AG09309 (cell line): Measurements from ENCODE around the gene C3orf20.
A peak's percentile ranks its signal among the peaks of the same experiment; 100 is the strongest.

Experiments used
- DNase-seq: peaks from one replicate; pipeline ENCODE4 v3.0.0-alpha.2; 2010; ENCODE audit warnings: low read depth
- H3K4me3 ChIP-seq: 2 replicates; pipeline ENCODE4 v1.5.1; 2011; ENCODE audit warnings: mild to moderate bottlenecking, low read depth, low read length, moderate library complexity; ENCODE audit not compliant: control insufficient read depth
- CTCF ChIP-seq: IDR thresholded peaks from 2 replicates; pipeline ENCODE4 v1.5.1; 2011; ENCODE audit warnings: mild to moderate bottlenecking, low read depth, low read length, inconsistent platforms; ENCODE audit not compliant: insufficient read depth, control insufficient read depth; ENCODE audit errors: missing control alignments

C3orf20 gene

DNA sequence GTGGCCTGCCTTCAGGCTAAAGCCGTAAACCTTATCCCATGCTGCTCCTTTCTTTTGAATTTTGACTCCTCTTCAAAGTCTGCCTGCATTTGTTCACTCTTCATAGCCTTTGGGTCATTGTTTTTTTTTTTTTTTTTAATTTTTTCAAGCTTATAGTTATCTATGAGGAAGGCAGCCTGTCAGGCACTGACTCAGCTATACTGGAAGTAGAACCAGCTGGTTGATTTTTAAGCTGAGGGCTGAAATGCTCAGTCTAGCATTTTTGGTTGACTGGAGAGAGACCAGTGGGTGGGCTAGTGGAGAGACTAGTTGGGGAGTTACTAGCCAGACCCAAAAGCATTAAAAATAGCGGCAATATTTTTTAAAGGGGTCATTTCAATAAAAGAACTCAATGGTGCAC lies 44.1 kb downstream of the C3orf20 start:
- no peak for DNase-seq
- no peak for TF ChIP-seq CTCF

DNA sequence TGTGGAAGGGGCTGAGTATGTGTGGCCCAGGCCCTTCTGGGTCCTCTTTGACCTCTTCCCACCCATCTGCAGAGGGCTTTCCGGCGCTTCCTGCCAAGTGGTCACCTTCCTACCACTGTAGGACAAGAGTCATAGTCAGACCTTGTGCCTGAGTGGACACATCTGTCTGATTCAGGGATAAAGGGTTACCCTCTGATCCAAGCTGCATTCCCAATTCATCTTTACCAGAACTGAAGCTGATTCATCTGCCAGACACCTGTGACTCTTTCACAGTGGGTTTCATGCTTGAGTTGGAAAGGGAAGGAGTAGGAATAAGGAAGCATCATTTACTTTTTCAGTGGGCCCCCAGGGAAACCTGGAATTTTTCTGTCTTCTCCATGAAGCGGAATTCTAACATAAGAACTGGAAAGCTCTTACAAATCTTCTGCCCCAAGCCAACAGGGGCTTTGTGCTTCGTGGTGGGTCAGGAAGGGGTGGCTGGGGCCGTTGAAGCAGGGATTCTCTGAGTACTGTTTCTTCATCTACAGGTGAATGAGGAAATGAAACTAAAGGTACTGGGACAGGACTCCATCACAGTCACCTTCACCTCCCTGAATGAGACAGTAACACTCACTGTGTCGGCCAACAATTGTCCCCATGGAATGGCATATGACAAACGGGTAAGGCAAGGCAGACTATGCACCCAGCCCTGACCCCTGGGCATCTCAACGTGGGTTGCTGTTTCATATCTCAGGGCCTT lies 46.4 kb downstream of the C3orf20 start:
- no peak for DNase-seq
- H3K4me3 ChIP-seq = no peak overlapping the region
- no peak for TF ChIP-seq CTCF

More for the DNA sequence above, 44.1 kb downstream of the C3orf20 start:
- no peak overlapping the region for H3K4me3 ChIP-seq

GRCh38 chr3:14725013-14725412 lies 50.1 kb downstream of the C3orf20 start:
- DNase-seq = peak; percentile 27
- TF ChIP-seq CTCF = no peak

GRCh38 chr3:14725564-14726440 lies 50.9 kb downstream of the C3orf20 start:
- H3K4me3 ChIP-seq = no peak overlapping the region
- DNase-seq = no peak
- TF ChIP-seq CTCF = no peak

More at GRCh38 chr3:14725013-14725412, 50.1 kb downstream of the C3orf20 start:
- no peak overlapping the region for H3K4me3 ChIP-seq

DNA sequence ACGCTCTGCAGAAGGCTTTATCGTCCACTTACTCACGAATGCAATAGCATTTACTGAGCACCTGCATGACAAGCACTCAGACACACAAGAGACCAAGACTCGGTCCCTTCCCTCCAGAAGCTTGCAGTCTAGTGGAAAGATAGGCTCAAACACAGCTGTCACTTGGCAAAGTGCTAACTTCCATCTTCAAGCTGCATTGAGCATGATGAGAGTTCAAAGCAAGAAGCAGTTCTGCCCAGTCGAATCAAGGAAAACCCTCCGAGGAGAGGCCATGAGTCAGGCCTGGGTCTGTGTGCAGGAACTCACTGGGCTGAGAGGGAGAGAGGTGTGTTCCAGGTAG lies 51.5 kb downstream of the C3orf20 start:
- no peak for DNase-seq
- no peak overlapping the region for H3K4me3 ChIP-seq
- no peak for TF ChIP-seq CTCF

DNA sequence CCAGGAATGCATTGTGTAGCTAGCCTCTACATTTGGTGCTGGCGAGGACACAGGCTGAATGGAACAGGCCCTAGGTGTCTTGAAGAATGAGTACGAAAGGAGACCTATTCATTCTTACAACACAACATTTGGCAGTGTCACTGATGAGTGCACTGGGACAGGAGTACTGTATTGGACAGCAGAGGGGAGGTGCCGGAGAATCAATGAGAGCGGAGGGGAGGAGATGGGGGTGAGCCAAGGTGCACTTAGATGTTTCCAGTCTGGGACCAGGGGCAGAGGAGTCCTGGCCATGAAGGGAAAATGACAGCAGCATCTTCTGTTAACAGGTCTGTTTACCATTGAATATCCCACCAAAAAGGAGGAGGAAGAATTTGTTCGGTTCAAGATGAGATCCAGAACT lies 53.2 kb downstream of the C3orf20 start:
- H3K4me3 ChIP-seq = no peak overlapping the region
- TF ChIP-seq CTCF = no peak
- no peak for DNase-seq
